Panc1 (cell line): ENCODE measurements around the gene ADIRF.

Experiments used
- CTCF ChIP-seq: fragments of 450-650 bp; IDR thresholded peaks from 2 replicates; pipeline ENCODE4 v1.5.1; 2017; ENCODE audit warnings: mild to moderate bottlenecking
- POLR2AphosphoS5 ChIP-seq: IDR thresholded peaks from 2 replicates; pipeline ENCODE4 v1.6.1; 2012; ENCODE audit warnings: mild to moderate bottlenecking, low read depth, low read length, moderate library complexity
- TCF7L2 ChIP-seq: IDR thresholded peaks from 2 replicates; pipeline ENCODE4 v1.6.1; 2011; ENCODE audit warnings: mild to moderate bottlenecking, low read depth, low read length, inconsistent platforms
- TF ChIP-seq, protein P1 (sequence below), 2 experiments: IDR thresholded peaks; 2 replicates each; pipeline ENCODE4 v1.6.1; 2011 to 2012; ENCODE audit warnings: low read depth in 2 of 2, control low read depth in 1 of 2, low read length in 1 of 2, mild to moderate bottlenecking in 1 of 2, moderate library complexity in 1 of 2; ENCODE audit not compliant: insufficient read depth in 1 of 2

GRCh38 chr10:86944907-86945306 lies 23.4 kb upstream of the ADIRF start:
- TF ChIP-seq POLR2AphosphoS5 (no peak), CTCF (no peak), TCF7L2 (no peak)
- TF ChIP-seq, protein P1, sequence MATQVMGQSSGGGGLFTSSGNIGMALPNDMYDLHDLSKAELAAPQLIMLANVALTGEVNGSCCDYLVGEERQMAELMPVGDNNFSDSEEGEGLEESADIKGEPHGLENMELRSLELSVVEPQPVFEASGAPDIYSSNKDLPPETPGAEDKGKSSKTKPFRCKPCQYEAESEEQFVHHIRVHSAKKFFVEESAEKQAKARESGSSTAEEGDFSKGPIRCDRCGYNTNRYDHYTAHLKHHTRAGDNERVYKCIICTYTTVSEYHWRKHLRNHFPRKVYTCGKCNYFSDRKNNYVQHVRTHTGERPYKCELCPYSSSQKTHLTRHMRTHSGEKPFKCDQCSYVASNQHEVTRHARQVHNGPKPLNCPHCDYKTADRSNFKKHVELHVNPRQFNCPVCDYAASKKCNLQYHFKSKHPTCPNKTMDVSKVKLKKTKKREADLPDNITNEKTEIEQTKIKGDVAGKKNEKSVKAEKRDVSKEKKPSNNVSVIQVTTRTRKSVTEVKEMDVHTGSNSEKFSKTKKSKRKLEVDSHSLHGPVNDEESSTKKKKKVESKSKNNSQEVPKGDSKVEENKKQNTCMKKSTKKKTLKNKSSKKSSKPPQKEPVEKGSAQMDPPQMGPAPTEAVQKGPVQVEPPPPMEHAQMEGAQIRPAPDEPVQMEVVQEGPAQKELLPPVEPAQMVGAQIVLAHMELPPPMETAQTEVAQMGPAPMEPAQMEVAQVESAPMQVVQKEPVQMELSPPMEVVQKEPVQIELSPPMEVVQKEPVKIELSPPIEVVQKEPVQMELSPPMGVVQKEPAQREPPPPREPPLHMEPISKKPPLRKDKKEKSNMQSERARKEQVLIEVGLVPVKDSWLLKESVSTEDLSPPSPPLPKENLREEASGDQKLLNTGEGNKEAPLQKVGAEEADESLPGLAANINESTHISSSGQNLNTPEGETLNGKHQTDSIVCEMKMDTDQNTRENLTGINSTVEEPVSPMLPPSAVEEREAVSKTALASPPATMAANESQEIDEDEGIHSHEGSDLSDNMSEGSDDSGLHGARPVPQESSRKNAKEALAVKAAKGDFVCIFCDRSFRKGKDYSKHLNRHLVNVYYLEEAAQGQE (IDR thresholded peaks at IDR 0.05; ENCODE audit: insufficient read depth in 1 of 2, low read depth in 2 of 2, low read length in 1 of 2), result no peak
